Lower leg skin (tissue), 4 donors: Measurements from ENCODE around the gene GRIK2. TPM values are rescaled to one million over a fixed set of nuclear protein-coding genes. Genes with fewer than 3 reads are reported as not detected.

ENCODE experiments used
- DNase-seq, 2 donors: peaks; one replicate each; pipeline ENCODE4 v3.0.0-alpha.2; 2019; ENCODE audit warnings: low spot score in 2 of 2
- H3K4me3 ChIP-seq: fragments of 200-600 bp; sonication (generic); 2 replicates; pipeline ENCODE4 v1.5.1; 2017; ENCODE audit warnings: mild to moderate bottlenecking, low read depth; ENCODE audit not compliant: poor library complexity, severe bottlenecking
- POLR2A ChIP-seq, 2 donors: fragments of 450-650 bp; IDR thresholded peaks; one replicate each; pipeline ENCODE4 v1.6.1; 2016 to 2017; ENCODE audit warnings: antibody characterized with exemption in 2 of 2, mild to moderate bottlenecking in 1 of 2, moderate library complexity in 1 of 2
- WGBS, 2 donors: methylation state at CpG; one replicate each; pipeline ENCODE4 v1.1.5; 2018; 5-methylcytosine and 5-hydroxymethylcytosine counted together
- intact Hi-C: fragments of 100-400 bp; cut with DNase I; formaldehyde crosslinking; loops from one replicate; pipeline ENCODE4 v1.15.0; 2023; ENCODE audit warnings: low total_unique reads
- total RNA-seq, 4 donors: library from RNA; depleted of rRNA; stranded (reverse); fragments of >200 nt; gene quantifications; one replicate each; pipeline ENCODE4 v1.1.0, GENCODE V29; 2016
- TF ChIP-seq, protein P1 (sequence below), 3 donors: fragments of 450-650 bp; IDR thresholded peaks; one replicate each; pipeline ENCODE4 v1.5.1; 2016; ENCODE audit warnings: antibody characterized with exemption in 3 of 3, mild to moderate bottlenecking in 3 of 3, moderate library complexity in 2 of 3

The GRIK2 gene
- total RNA-seq, 4 donors from 2014 or later = 0.04 to 2.0 (median 0.60) TPM

DNA sequence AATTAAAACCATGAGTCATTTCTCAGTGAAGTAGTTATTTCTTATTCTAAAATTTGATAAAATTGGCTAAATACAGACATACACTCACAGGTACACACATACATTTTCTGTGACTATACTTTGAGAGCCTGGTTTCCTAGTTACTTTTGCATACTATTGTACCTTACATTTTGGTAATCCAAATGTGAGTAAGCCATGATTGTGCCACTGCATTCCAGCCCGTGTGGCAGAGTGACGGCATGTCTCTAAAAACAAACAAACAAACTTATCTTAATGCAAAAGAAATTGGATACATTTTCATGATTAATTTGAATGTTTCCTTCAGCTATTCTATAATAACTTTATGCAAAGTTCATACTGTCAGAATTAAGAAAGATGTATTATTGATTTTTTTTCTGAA lies 628.8 kb downstream of the GRIK2 start:
- TF ChIP-seq POLR2A (IDR thresholded peaks at IDR 0.05) = no peak
- no peak overlapping the region for H3K4me3 ChIP-seq
- DNase-seq = no peak
- intact Hi-C loops = no loop called here
- 74 to 77% methylated on average over 2 of the region's 2 CpGs for WGBS, 2 donors

DNA sequence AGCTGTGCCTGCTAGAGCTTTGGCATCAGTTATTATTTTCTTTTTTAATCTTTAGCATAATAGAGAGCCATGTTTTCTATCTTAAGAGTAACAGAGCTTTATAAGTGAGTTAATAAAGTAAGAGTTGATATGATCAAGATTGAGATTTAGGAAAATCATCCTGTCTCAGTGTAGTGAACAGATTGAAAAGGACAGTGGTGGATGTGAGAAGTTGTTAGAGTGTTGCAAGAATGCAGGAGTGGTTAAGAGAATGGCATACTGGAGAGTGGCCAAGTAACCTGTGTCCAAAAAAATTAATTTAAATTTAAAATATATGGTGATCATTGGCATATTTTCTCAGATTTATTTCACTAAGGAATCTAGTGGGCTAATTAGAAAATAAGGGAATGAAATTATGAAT lies 629.3 kb downstream of the GRIK2 start:
- no peak for TF ChIP-seq POLR2A (IDR thresholded peaks at IDR 0.05)
- TF ChIP-seq, protein P1, sequence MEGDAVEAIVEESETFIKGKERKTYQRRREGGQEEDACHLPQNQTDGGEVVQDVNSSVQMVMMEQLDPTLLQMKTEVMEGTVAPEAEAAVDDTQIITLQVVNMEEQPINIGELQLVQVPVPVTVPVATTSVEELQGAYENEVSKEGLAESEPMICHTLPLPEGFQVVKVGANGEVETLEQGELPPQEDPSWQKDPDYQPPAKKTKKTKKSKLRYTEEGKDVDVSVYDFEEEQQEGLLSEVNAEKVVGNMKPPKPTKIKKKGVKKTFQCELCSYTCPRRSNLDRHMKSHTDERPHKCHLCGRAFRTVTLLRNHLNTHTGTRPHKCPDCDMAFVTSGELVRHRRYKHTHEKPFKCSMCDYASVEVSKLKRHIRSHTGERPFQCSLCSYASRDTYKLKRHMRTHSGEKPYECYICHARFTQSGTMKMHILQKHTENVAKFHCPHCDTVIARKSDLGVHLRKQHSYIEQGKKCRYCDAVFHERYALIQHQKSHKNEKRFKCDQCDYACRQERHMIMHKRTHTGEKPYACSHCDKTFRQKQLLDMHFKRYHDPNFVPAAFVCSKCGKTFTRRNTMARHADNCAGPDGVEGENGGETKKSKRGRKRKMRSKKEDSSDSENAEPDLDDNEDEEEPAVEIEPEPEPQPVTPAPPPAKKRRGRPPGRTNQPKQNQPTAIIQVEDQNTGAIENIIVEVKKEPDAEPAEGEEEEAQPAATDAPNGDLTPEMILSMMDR (IDR thresholded peaks at IDR 0.05) = no peak
- H3K4me3 ChIP-seq = no peak overlapping the region
- DNase-seq = no peak
- intact Hi-C loops = no loop called here

DNA sequence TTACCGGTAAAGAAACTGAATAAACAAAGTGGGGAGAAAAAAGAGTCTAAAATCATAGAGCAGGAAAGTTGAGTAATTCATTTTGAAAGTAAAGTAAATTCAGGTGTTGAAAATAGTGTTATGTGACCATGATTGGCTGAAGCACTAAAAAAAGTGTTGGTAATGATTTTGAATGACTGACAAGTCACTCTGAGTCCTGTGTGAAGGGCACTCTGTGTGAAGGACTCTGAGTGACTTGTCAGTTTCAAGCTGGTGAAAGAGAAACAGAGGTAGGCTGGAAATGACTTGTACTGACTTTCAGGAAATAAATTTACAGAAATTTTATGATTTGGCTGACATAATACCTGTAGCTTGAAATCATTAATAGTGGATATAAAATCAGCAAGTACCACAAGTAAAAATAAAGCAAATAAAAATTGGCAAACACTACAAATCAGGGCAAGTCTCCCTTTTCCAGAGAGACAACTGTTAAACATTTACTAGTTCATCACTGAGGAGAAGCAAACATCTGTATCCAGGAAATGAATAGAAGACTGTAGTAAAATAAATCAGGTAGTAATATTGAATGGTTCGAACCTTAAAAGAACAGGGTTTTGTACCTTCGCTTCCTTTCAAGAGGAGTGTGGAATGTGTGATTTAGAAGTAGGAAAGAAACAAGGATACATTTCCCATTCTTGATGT lies 630.6 kb downstream of the GRIK2 start:
- intact Hi-C loops = no loop called here
- H3K4me3 ChIP-seq = no peak overlapping the region
- WGBS, 2 donors = 69 to 74% methylated on average over 3 of the region's 3 CpGs
- DNase-seq = no peak
- TF ChIP-seq, protein P1 (IDR thresholded peaks at IDR 0.05) = no peak
- TF ChIP-seq POLR2A (IDR thresholded peaks at IDR 0.05) = no peak

DNA sequence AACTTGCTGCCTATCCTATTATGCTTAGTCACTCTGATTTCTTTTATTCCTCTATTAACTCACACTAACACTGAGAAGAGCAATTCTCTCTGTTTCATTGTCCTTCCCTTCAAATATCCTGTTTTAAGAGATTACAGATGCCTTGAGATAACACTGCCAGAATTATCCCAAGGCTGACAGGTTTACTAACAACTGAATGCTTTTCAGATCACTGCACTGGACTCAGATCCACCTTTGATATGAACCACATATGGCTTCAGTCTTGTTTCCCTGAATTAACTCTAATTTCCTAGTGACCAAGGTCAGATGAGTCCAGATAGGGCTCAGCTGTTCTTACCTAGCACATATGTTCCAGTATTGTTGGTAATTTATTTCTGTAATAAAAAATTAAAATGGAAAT lies 633.1 kb downstream of the GRIK2 start:
- no peak for DNase-seq
- TF ChIP-seq, protein P1 (IDR thresholded peaks at IDR 0.05) = no peak
- no peak for TF ChIP-seq POLR2A (IDR thresholded peaks at IDR 0.05)
- H3K4me3 ChIP-seq = no peak overlapping the region
- intact Hi-C loops = no loop called here

DNA sequence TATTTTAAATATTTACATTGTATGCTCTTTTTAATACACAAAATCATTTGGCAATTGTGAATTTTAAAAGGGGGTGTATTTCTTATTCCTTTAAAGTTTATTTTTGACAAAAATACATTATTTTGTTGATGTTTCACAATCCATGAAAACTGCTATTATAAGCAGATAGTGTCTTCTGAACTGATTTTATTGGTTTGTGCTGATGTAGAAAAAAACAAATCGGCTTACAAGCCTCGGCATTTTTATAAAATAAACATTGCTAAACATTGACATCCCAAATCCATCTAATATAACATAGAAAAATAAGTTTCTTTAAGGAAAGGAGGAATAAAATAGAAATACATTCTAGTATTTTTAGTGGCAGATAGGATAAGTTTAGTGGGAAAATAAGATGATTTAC lies 634.7 kb downstream of the GRIK2 start:
- H3K4me3 ChIP-seq = no peak overlapping the region
- WGBS, 2 donors = 88 to 92% methylated on average over 2 of the region's 2 CpGs
- intact Hi-C loops = no loop called here
- TF ChIP-seq, protein P1 (IDR thresholded peaks at IDR 0.05) = no peak
- TF ChIP-seq POLR2A (IDR thresholded peaks at IDR 0.05) = no peak
- DNase-seq = no peak

DNA sequence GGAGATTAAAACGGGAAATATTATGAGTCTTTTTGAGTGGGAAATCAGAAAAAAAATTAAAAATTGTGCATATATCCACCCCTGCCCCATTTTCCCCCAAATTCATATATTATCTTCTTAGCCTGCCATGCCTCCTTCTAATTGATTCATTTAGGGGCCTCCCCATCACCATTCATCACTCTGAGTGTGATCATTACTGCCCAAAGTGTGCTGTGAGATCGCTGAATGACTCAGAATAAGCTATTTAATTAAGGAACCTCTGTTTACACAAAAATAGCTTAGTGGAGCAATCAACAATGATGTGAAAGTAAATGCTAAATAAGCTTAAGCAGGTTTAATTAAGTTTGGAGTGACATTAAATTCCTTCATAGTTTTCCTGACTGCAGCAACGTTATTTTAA lies 645.5 kb downstream of the GRIK2 start:
- intact Hi-C loops = no loop called here

More for the DNA sequence above, 645.5 kb downstream of the GRIK2 start:
- H3K4me3 ChIP-seq = no peak overlapping the region
- TF ChIP-seq POLR2A (IDR thresholded peaks at IDR 0.05) = no peak
- TF ChIP-seq, protein P1 (IDR thresholded peaks at IDR 0.05) = no peak
- WGBS, 2 donors = 50 to 54% methylated on average over 3 of the region's 3 CpGs
- no peak for DNase-seq
